ENCODE measurements around the gene PIEZO2.

- no peak for TF ChIP-seq EP300 (IDR thresholded peaks at IDR 0.05)
- no peak for TF ChIP-seq POLR2AphosphoS5 (IDR thresholded peaks at IDR 0.05)
Measured at GRCh38 chr18:11177382-11177781, 28.0 kb upstream of the PIEZO2 start.

All from gastroesophageal sphincter (tissue), 2 donors.